HepG2 (cell line): ENCODE data around the gene GRIN3B. TPM values are rescaled to one million over a fixed set of nuclear protein-coding genes. Genes with fewer than 3 reads are reported as not detected.

Experiments used
- ATF7-NPFF ChIP-seq: sonication (generic); formaldehyde crosslinking; IDR thresholded peaks from 2 replicates; pipeline ENCODE4 v1.8.1; 2023; ENCODE audit warnings: mild to moderate bottlenecking, low read depth, missing genetic modification reagents, moderate library complexity
- CEBPZ ChIP-seq: IDR thresholded peaks from 2 replicates; pipeline ENCODE4 v1.6.1; 2012; ENCODE audit warnings: low read length, improper control_type of control experiment
- HOMEZ ChIP-seq: IDR thresholded peaks from 2 replicates; pipeline ENCODE4 v1.6.1; 2016; ENCODE audit warnings: low read depth
- KLF9 ChIP-seq: IDR thresholded peaks from 2 replicates; pipeline ENCODE4 v1.6.1; 2016; ENCODE audit warnings: low read depth
- MIER3 ChIP-seq: IDR thresholded peaks from 2 replicates; pipeline ENCODE4 v1.6.1; 2016; ENCODE audit warnings: missing compliant biosample characterization, borderline replicate concordance
- SRF ChIP-seq: IDR thresholded peaks from 2 replicates; pipeline ENCODE4 v1.6.1; 2011; ENCODE audit warnings: mild to moderate bottlenecking, low read depth, low read length, moderate library complexity
- USF2 ChIP-seq, 2 experiments: sonication (generic) in 1 of 2; formaldehyde crosslinking in 1 of 2; IDR thresholded peaks; 2 replicates each; pipeline versions ENCODE4 v1.5.1 to v1.6.1; 2011 to 2020; ENCODE audit warnings: borderline replicate concordance in 1 of 2, low read depth in 1 of 2, low read length in 1 of 2, mild to moderate bottlenecking in 1 of 2, missing genetic modification reagents in 1 of 2, moderate library complexity in 1 of 2
- XBP1 ChIP-seq: sonication (generic); formaldehyde crosslinking; IDR thresholded peaks from 2 replicates; pipeline ENCODE4 v1.5.0; 2020; ENCODE audit warnings: missing genetic modification reagents
- ZBTB4 ChIP-seq: sonication (generic); formaldehyde crosslinking; IDR thresholded peaks from 2 replicates; pipeline ENCODE4 v1.4.0; 2020; ENCODE audit warnings: missing genetic modification reagents, mild to moderate bottlenecking, borderline replicate concordance
- ZFP41 ChIP-seq: sonication (generic); formaldehyde crosslinking; IDR thresholded peaks from 2 replicates; pipeline ENCODE4 v1.4.0; 2020; ENCODE audit warnings: mild to moderate bottlenecking, missing genetic modification reagents, borderline replicate concordance
- ZNF609 ChIP-seq: sonication (generic); formaldehyde crosslinking; IDR thresholded peaks from 2 replicates; pipeline ENCODE4 v1.4.0; 2020; ENCODE audit warnings: mild to moderate bottlenecking, missing genetic modification reagents, borderline replicate concordance
- polyA plus RNA-seq, 8 experiments: library from polyadenylated mRNA; depleted of rRNA in 3 of 8; stranded (reverse) in 7 of 8; unstranded in 1 of 8; fragments of >200 nt; fragmentation: Illumina TruSeq in 4 of 8; extraction: Trizol in 4 of 8; gene quantifications; 2 replicates each; pipeline versions ENCODE4 v1.2.1 to v1.2.3, GENCODE V29; 2011 to 2016; ENCODE audit warnings: low read depth in 4 of 8, missing spikeins in 1 of 8, mixed read lengths in 1 of 8; ENCODE audit not compliant: insufficient read depth in 1 of 8
- total RNA-seq, 5 experiments: library from RNA; depleted of rRNA; stranded (reverse); fragments of >200 nt; fragmentation: Illumina TruSeq; extraction: Trizol; gene quantifications; 2 replicates each; pipeline ENCODE4 v1.2.3, GENCODE V29; 2016; ENCODE audit warnings: low read depth in 1 of 5

The GRIN3B gene
- total and polyA plus RNA-seq, 2 of the 13 experiments (the other 11 are each of a cell fraction or from before 2014, with no cell fraction given) = 0.07 to 0.20 TPM

- TF ChIP-seq HOMEZ (CRISPR knock-in tag) = 0 out of 2 replicates have a peak, but pooled peaks have one; percentile 22
- TF ChIP-seq USF2 (IDR thresholded peaks at IDR 0.05; ENCODE audit: low read depth, low read length) = no peak
- TF ChIP-seq USF2 (CRISPR knock-in tag; IDR thresholded peaks at IDR 0.05; ENCODE audit: borderline replicate concordance) = no peak
- no peak for TF ChIP-seq ATF7-NPFF (CRISPR knock-in tag)
- TF ChIP-seq XBP1 = no peak
- TF ChIP-seq ZFP41 (CRISPR knock-in tag) = no peak
- peak; percentile 65; the same call in 1 of the 2 replicates for TF ChIP-seq ZNF609 (CRISPR knock-in tag)
- TF ChIP-seq KLF9 (CRISPR knock-in tag) = no peak
- 0 out of 2 replicates have a peak, but pooled peaks have one; percentile 77 for TF ChIP-seq ZBTB4 (CRISPR knock-in tag)
- peak; percentile 21; the same call in 1 of the 2 replicates for TF ChIP-seq MIER3 (CRISPR knock-in tag)
- TF ChIP-seq CEBPZ = no peak
- no peak for TF ChIP-seq SRF
These were observed 6.8 kb upstream of the GRIN3B start (continued) for GRCh38 chr19:993361-993830.
